CMK (cell line): ENCODE results near the gene DYNC1H1.
"Not testable (repeated sequence)": the region's sequence is repeated elsewhere in the genome, so short reads cannot be mapped to it uniquely, and the experiment has no call there.

Source experiments
- DNase-seq: peaks from one replicate; pipeline ENCODE4 v3.0.0-alpha.2; 2010; ENCODE audit warnings: low read depth

The DYNC1H1 gene

GRCh38 chr14:101965770-101966722 is 1.7 kb downstream of the DYNC1H1 start:
- DNase-seq, result no peak

- DNase-seq, result no peak
Observed at GRCh38 chr14:101966742-101967141, 2.4 kb downstream of the DYNC1H1 start.

GRCh38 chr14:101968186-101968585 is 3.8 kb downstream of the DYNC1H1 start:
- no peak for DNase-seq

- DNase-seq, result no peak
Observed at GRCh38 chr14:101969481-101969880, 5.1 kb downstream of the DYNC1H1 start.

- DNase-seq, result no peak
Observed at GRCh38 chr14:101970830-101971400, 6.5 kb downstream of the DYNC1H1 start.

- not testable (repeated sequence) for DNase-seq
Observed at GRCh38 chr14:101971458-101971857, 7.1 kb downstream of the DYNC1H1 start.

- no peak for DNase-seq
Observed at GRCh38 chr14:101972126-101972866, 7.9 kb downstream of the DYNC1H1 start.

- DNase-seq, result no peak
Observed at GRCh38 chr14:101973356-101973755, 9.0 kb downstream of the DYNC1H1 start.

- no peak for DNase-seq
Observed at GRCh38 chr14:101975231-101975630, 10.9 kb downstream of the DYNC1H1 start.

GRCh38 chr14:101977311-101978071 is 13.1 kb downstream of the DYNC1H1 start:
- DNase-seq, result no peak

GRCh38 chr14:101979666-101980065 is 15.3 kb downstream of the DYNC1H1 start:
- no peak for DNase-seq

- DNase-seq, result no peak
Observed at GRCh38 chr14:101980251-101980650, 15.9 kb downstream of the DYNC1H1 start.

GRCh38 chr14:101980700-101981099 is 16.3 kb downstream of the DYNC1H1 start:
- no peak for DNase-seq

- no peak for DNase-seq
Observed at GRCh38 chr14:101982621-101983020, 18.2 kb downstream of the DYNC1H1 start.

GRCh38 chr14:101984831-101985230 is 20.5 kb downstream of the DYNC1H1 start:
- DNase-seq, result not testable (repeated sequence)

GRCh38 chr14:101985957-101986356 is 21.6 kb downstream of the DYNC1H1 start:
- DNase-seq, result no peak

- no peak for DNase-seq
Observed at GRCh38 chr14:101986953-101987352, 22.6 kb downstream of the DYNC1H1 start.

- no peak for DNase-seq
Observed at GRCh38 chr14:101988377-101988776, 24.0 kb downstream of the DYNC1H1 start.

GRCh38 chr14:101991352-101991751 is 27.0 kb downstream of the DYNC1H1 start:
- no peak for DNase-seq

- no peak for DNase-seq
Observed at GRCh38 chr14:101992708-101993107, 28.3 kb downstream of the DYNC1H1 start.

GRCh38 chr14:101997429-101998336 is 33.3 kb downstream of the DYNC1H1 start:
- no peak for DNase-seq
